ENCODE results near the gene CAV2.

Gene CAV2

DNA sequence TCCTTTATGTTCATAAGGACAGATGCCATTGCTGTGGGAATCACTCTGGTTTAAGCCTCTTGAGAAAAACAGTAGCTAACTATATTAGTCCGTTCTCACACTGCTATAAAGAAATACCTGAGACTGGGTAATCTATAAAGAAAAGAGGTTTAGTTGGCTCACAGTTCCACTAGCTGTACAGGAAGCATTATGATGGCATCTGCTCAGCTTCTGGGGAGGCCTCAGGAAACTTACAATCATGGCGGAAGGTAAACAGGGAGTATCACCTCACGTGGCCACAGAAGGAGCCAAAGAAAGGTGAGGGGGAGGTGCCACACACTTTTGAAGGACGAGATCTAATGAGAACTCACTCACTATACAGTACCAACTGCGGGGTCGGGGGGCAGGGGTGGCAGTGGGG, 2.9 kb upstream of the CAV2 start:
- DNase-seq: no peak

DNA sequence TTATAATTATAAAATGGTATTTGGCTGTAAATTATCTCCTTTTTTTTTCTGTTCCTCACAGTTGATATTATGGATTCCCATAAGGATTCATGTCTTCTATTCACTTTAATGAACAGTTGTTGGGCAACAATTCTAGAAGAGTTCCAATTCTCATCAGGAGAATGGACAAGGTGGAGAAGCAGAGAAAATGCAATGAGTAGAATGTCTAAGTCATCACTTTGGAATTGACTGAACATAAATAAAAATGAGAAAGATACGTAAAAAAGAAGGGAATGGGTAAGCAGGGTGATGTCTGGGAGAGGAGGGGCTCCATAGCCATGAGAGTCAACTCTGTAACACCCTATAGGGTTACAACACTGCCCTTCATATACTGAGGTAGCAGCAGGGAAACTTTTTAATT, 1.8 kb upstream of the CAV2 start:
- no peak for DNase-seq

DNA sequence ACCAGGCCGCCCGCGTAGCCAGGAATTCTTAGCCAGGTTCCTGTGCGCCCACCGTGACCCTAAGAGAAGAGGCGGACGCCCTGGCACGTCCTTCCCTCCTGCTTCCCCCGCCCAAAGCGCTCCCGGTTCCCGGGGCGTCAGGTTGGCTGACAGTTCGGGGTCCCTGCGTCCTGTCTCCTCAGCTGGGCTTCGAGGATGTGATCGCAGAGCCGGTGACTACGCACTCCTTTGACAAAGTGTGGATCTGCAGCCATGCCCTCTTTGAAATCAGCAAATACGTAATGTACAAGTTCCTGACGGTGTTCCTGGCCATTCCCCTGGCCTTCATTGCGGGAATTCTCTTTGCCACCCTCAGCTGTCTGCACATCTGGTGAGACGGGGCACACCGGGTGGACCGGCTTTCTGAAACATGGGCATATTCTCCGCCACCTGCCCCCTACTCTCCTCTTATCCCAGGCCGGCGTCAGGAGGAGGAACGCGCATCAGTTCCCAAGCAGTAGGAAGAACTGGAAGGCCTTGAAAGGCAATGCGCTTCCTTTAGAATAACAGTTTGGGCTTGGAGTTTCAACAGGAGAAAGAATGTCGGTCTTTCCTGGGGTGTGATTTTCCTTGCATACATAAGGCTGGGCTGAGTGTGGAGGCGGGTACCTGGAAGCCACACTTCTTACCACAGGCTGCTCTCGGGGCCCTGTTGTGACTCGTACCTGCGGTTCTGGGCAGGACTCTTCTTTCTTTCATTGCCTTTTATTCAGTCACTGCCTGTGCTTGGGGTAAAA, 728 bp downstream of the CAV2 start:
- DNase-seq: no peak

DNA sequence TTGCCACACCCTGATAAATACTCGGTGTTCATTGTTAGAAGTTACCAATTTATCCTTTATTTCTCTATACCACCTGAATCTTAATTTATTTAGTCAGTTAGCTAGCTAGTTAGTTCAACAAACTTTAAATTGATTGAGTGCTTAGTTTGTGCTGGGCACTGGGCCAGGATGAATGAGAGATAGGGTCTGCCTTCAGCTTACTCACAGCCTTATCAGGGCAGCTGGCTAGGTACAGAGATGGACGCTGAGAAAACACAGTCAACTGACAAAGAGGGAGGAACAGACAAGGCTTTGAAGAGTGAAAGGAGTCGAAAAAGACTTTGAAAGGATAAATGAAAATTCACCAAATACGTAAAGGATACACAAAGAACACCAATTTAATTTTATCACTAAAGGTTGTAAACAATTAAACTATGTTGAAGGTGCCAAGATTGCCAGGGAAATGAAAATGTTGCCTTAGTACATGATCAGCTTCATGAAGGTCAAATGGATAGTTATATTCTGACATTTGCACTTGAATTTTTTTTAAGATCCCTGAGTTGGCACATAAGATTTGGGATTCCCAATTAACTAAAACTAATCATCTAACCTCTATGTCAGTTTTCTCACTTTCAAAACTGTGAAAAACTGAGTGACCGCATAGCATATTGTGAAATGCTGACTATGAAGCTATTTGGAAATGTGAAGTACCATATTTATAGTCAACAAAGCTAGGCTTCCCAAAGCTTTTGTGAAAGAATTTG, 2.1 kb downstream of the CAV2 start:
- no peak for DNase-seq

GRCh38 chr7:116502201-116503096, 2.9 kb downstream of the CAV2 start:
- DNase-seq: no peak

GRCh38 chr7:116503835-116504234, 4.3 kb downstream of the CAV2 start:
- DNase-seq: no peak

GRCh38 chr7:116505278-116505677, 5.7 kb downstream of the CAV2 start:
- no peak for DNase-seq

DNA sequence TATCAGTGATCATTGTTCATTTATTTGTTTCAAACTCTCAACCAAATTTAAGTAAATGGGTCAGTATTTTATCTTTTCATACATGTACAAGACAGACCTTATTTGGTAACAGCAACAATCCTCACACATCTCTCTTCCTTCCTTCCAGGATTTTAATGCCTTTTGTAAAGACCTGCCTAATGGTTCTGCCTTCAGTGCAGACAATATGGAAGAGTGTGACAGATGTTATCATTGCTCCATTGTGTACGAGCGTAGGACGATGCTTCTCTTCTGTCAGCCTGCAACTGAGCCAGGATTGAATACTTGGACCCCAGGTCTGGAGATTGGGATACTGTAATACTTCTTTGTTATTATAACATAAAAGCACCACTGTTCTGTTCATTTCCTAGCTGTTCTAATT, 6.3 kb downstream of the CAV2 start:
- no peak for DNase-seq

- DNase-seq: no peak
Measured at GRCh38 chr7:116509982-116510579, 10.5 kb downstream of the CAV2 start.

DNA sequence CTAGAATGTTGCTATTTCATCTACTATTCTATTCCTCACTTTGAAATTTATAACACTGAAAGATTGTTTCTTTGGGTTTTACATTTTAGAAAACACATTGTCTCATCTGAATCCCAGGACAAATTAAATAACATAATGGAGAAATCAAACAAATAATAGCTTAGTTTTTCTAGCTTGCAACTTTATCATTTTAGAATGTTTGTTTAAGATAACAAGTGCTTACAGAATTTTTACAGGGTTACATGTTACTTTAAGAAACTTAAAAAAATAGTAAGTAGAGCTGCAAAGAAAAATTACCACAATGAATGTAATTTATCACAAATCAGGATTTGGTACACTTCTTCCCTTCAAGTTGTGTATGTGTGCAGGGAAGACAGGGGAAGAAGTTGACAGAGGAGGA, 11.3 kb downstream of the CAV2 start:
- no peak for DNase-seq

- DNase-seq: no peak
Measured at GRCh38 chr7:116511552-116512519, 12.3 kb downstream of the CAV2 start.

- DNase-seq: no peak
Measured at GRCh38 chr7:116512520-116513188, 13.1 kb downstream of the CAV2 start.

- no peak for DNase-seq
Measured at GRCh38 chr7:116515584-116515983, 16.0 kb downstream of the CAV2 start.

- DNase-seq: no peak
Measured at GRCh38 chr7:116516324-116516723, 16.8 kb downstream of the CAV2 start.

- no peak for DNase-seq
Measured at GRCh38 chr7:116517626-116518025, 18.1 kb downstream of the CAV2 start.

GRCh38 chr7:116518961-116519360, 19.4 kb downstream of the CAV2 start:
- DNase-seq: no peak

DNA sequence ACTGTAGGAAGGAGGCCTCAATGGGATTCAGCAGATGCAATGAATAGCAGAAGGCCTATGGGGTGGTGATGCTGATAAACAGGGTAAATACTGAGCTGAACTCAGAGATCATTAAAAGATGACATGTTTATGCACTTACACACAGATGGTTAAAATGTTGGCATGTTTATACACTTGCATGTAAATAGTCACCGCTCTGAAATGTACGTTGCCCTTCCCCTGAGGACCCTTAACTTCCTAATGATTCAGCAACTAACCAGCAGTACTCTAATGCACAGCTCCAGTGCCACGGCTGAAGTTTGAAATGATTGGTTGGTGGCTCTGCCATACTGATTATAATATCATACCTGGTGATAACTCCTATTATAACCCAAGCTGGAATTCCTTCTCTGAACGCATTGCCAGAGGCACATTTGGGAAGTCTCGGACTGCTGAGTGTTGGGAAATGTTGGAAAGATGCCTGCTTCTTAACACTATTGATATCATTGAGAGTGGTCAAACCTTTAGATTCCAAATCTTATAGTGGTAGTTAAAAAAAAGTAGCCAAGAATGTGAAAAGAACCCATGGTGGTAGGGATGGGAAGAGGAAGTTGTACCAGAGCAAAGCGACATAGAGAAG, 21.6 kb downstream of the CAV2 start:
- no peak for DNase-seq

DNA sequence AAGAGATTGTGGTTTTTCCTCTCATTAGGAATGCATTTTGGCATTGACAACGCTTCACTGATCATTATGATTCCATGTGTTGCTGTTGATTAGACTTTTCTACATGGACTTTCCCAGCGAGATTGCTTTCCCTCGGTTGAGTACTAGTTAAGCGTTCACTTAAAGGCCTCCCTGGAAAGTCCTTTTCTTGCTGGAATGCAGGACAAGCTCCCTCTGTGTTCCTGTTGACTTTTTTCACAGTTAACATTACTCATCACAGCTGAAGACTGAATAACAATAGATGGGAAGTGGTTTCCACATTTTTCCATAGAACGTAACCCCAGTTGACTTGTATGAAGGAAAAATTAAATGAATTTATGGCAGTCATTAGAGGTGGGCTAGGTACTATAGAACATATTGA, 22.7 kb downstream of the CAV2 start:
- DNase-seq: no peak

DNA sequence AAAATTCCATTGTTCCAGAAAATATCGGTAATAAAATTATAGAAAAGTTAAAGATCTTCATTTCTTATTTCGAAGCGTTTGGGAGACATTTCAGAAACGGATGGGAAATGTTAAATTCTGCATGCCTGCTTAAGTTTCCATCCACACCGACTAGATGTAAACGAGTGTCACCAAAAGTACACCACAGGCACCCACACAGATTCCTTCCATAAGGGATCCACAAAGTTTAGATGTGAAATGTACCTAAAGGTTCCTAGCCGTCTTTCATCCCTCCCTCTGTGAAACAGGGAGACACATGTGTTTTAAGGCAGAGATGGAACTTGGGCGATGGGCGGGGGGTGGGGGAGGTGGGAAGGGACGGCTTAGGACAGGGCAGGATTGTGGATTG, 24.7 kb downstream of the CAV2 start:
- DNase-seq: no peak

- no peak for DNase-seq
Measured at GRCh38 chr7:116524609-116525297, 25.2 kb downstream of the CAV2 start, which contains the start of gene CAV1. Gene CAV1, plus strand, starts transcription at chr7:116525036. Its CDS starts 27 bp downstream, at chr7:116525063.
